Smooth muscle cell (in vitro differentiated cells): ENCODE results near the gene NDUFV3. TPM values are rescaled to one million over a fixed set of nuclear protein-coding genes. Genes with fewer than 3 reads are reported as not detected.
"Not testable (repeated sequence)": the region's sequence is repeated elsewhere in the genome, so short reads cannot be mapped to it uniquely, and the experiment has no call there.

Experiments used
- DNase-seq: peaks from one replicate; lab custom pipeline; 2025; ENCODE audit not compliant: unreplicated experiment; lab: John Stamatoyannopoulos, UW
- H2AFZ ChIP-seq: fragments of 200-600 bp; sonication (generic); 2 replicates; pipeline ENCODE4 v1.6.0; 2016; ENCODE audit warnings: antibody characterized with exemption, low read depth, mild to moderate bottlenecking
- H3F3A ChIP-seq: fragments of 200-600 bp; sonication (generic); 2 replicates; pipeline ENCODE4 v1.6.0; 2017; ENCODE audit warnings: antibody characterized with exemption, low read depth
- H3K27ac ChIP-seq: fragments of 200-600 bp; sonication (generic); 2 replicates; pipeline ENCODE4 v1.5.1; 2016; ENCODE audit warnings: low read depth, mild to moderate bottlenecking
- H3K27me3 ChIP-seq: fragments of 200-600 bp; sonication (generic); 2 replicates; pipeline ENCODE4 v1.6.1; 2016; ENCODE audit warnings: low read depth, mild to moderate bottlenecking
- H3K36me3 ChIP-seq: fragments of 200-600 bp; sonication (generic); 2 replicates; pipeline ENCODE4 v1.5.1; 2016; ENCODE audit warnings: low read depth
- H3K4me1 ChIP-seq: fragments of 200-600 bp; sonication (generic); 2 replicates; pipeline ENCODE4 v1.5.1; 2016; ENCODE audit warnings: low read depth
- H3K4me2 ChIP-seq: fragments of 200-600 bp; sonication (generic); 2 replicates; pipeline ENCODE4 v1.6.0; 2016; ENCODE audit warnings: mild to moderate bottlenecking
- H3K4me3 ChIP-seq: fragments of 200-600 bp; sonication (generic); 2 replicates; pipeline ENCODE4 v1.5.1; 2016; ENCODE audit warnings: mild to moderate bottlenecking
- H3K79me2 ChIP-seq: fragments of 200-600 bp; sonication (generic); 2 replicates; pipeline ENCODE4 v1.6.0; 2016; ENCODE audit warnings: low read depth, mild to moderate bottlenecking
- H3K9ac ChIP-seq: fragments of 200-600 bp; sonication (generic); 2 replicates; pipeline ENCODE4 v1.6.0; 2016; ENCODE audit warnings: low read depth
- H3K9me3 ChIP-seq: fragments of 200-600 bp; sonication (generic); replicated peaks from 2 replicates; pipeline ENCODE4 v1.5.1; 2016; ENCODE audit warnings: low read depth
- H4K20me1 ChIP-seq: fragments of 200-600 bp; sonication (generic); 2 replicates; pipeline ENCODE4 v1.6.0; 2016; ENCODE audit warnings: low read depth
- WGBS: methylation state at CpG from one replicate; pipeline ENCODE4 v1.1.7; 2016; ENCODE audit warnings: low lambda C conversion rate; 5-methylcytosine and 5-hydroxymethylcytosine counted together
- polyA plus RNA-seq: library from polyadenylated mRNA; unstranded; fragments of >200 nt; fragmentation: Nextera tagmentation; extraction: Ambion mirVana; gene quantifications from 2 replicates; pipeline ENCODE4 v1.2.1, GENCODE V29; 2016
- total RNA-seq: library from RNA; depleted of rRNA; stranded (reverse); fragments of >200 nt; gene quantifications from 2 replicates; pipeline ENCODE4 v1.2.3, GENCODE V29; 2014
- TF ChIP-seq, protein P1 (sequence below): fragments of 200-600 bp; sonication (generic); IDR thresholded peaks from 2 replicates; pipeline ENCODE4 v1.5.1; 2017; ENCODE audit warnings: borderline replicate concordance, mild to moderate bottlenecking, antibody characterized with exemption; ENCODE audit not compliant: insufficient read depth, poor library complexity, severe bottlenecking

The NDUFV3 gene
- total and polyA plus RNA-seq, 2 experiments from 2014 or later: 23.3 to 28.4 TPM

DNA sequence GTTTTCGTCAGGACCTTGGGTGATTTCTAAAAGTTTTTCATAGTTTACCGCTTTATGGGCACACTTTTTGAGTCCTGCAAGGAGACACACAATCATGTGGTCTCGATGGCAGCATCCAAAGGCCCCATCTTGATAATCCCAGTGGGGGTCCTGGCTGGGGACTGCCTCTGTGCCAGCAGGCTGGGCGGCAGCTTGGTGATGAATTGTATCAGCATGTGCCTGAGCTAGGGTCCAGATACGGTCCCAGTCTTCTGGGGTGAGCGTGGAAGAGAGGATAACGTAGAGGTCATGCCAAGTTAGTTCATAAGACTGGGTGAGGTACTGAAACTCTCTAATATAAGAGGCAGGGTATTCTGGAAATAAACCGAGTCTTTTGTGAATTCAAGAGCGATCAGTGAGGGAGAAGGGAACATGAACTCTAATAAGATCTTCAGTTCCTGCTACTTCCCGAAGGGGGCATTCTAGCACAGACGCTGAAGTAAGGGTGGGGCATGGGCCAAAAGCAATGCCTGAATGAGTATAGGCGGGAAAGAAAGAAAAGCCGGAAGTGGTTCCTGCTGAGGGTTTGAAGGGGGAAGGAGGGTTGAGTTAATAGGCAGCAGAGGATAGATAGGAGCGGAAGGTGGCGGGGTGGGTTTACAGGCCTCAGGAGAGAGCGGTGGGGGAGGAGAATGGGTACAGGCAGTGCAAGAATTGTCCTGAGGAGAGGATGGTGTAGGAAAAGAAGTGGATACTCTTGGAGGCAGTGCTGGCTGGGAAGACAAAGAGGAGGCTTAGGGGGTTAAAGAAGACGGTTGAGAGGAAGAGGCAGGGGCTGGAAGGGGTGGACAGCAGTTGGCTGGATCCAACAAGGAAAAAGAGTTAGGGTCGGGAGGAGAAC is 30.7 kb downstream of the NDUFV3 start:
- H3K4me2 ChIP-seq: peak overlapping the region; percentile 75
- no peak for DNase-seq
- H4K20me1 ChIP-seq: no peaks in the 10 kb centered on the region
- H3F3A ChIP-seq: no peaks in the 10 kb centered on the region
- no peak overlapping the region for H3K9ac ChIP-seq
- TF ChIP-seq, protein P1, sequence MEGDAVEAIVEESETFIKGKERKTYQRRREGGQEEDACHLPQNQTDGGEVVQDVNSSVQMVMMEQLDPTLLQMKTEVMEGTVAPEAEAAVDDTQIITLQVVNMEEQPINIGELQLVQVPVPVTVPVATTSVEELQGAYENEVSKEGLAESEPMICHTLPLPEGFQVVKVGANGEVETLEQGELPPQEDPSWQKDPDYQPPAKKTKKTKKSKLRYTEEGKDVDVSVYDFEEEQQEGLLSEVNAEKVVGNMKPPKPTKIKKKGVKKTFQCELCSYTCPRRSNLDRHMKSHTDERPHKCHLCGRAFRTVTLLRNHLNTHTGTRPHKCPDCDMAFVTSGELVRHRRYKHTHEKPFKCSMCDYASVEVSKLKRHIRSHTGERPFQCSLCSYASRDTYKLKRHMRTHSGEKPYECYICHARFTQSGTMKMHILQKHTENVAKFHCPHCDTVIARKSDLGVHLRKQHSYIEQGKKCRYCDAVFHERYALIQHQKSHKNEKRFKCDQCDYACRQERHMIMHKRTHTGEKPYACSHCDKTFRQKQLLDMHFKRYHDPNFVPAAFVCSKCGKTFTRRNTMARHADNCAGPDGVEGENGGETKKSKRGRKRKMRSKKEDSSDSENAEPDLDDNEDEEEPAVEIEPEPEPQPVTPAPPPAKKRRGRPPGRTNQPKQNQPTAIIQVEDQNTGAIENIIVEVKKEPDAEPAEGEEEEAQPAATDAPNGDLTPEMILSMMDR: no peak
- no peaks in the 10 kb centered on the region for H3K27me3 ChIP-seq
- peak overlapping the region; percentile 23 for H2AFZ ChIP-seq
- H3K4me3 ChIP-seq: peak overlapping the region; percentile 20
- H3K9me3 ChIP-seq: no peaks in the 10 kb centered on the region
- 27% methylated on average over 18 of the region's 18 CpGs for WGBS
- H3K36me3 ChIP-seq: no peaks in the 10 kb centered on the region
- H3K27ac ChIP-seq: no peak overlapping the region
- H3K4me1 ChIP-seq: peaks cover 6% of the 10 kb centered on the region
- no peaks in the 10 kb centered on the region for H3K79me2 ChIP-seq

DNA sequence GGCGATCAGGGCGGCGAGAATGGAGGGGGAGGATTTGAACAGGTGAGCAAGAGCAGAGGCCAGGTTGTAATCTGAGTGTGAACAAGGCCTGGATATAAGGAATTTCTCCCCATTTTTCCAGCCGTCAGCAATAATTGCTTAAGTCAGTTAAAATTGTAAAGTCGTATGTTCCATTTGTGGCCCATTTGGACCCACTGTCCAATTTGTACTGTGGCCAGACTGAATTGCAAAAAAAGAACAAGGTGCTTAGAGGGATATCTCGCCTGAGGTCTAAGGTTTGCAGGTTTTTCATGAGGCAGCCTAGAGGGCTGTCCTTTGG is 31.3 kb downstream of the NDUFV3 start:
- no peaks in the 10 kb centered on the region for H4K20me1 ChIP-seq
- no peaks in the 10 kb centered on the region for H3K27me3 ChIP-seq
- TF ChIP-seq, protein P1: no peak
- peaks cover 6% of the 10 kb centered on the region for H3K4me1 ChIP-seq
- no peak overlapping the region for H2AFZ ChIP-seq
- no peaks in the 10 kb centered on the region for H3K9me3 ChIP-seq
- peak overlapping the region; percentile 75 for H3K4me2 ChIP-seq
- H3K79me2 ChIP-seq: no peaks in the 10 kb centered on the region
- H3K27ac ChIP-seq: no peak overlapping the region
- H3K4me3 ChIP-seq: peak overlapping the region; percentile 20
- H3F3A ChIP-seq: no peaks in the 10 kb centered on the region
- no peak for DNase-seq
- 52% methylated on average over 6 of the region's 6 CpGs for WGBS
- H3K9ac ChIP-seq: no peak overlapping the region
- no peaks in the 10 kb centered on the region for H3K36me3 ChIP-seq

DNA sequence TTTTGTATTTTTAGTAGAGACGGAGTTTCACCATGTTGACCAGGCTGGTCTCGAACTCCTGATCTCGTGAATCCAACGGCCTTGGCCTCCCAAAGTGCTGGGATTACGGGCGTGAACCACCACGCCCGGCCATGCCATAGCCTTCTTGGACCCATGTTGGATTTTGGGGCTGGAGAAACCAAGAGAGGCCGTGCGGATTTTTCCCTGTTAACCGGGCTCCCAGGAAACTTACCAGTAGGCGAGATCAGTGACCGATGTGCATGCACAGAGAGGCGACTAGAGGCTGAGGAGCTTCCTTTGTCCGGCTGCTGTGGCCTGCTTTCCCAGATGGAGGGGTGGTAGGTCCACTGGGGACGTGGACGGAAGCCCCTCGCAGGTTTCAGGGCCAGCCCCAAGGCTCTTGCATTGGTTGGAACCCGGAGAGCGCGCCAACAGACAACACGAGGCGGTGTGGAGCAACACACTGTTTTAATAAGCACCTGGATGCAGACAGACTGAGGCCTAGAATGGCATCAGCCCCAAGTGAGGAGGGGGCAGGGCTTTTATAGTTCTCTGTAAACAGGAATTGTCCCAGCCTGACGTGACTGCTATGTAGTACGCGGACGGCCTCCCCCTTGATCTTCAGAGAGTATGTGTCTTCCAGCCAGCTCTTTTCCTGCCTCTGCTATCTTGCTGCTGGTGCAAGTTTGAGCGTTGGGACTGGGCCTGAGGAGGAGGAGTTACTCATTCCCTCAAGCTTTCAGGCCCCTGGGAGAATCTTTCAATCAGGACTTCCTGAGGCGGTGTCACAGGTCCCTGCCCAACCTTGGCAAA is 32.2 kb downstream of the NDUFV3 start, which contains the start of gene ERVH48-1:
Gene ERVH48-1 (minus strand): TSS at position 517 of the 813 bp plus-strand sequence. CDS start 6,624 bp downstream, outside the sequence.
- Histone ChIP-seq H3K27me3 (no peaks in the 10 kb centered on the region), H3K36me3 (no peaks in the 10 kb centered on the region), H3K9me3 (no peaks in the 10 kb centered on the region), H3K4me2 (peak within 1 kb of the TSS; percentile 75), H3K27ac (peak within 1 kb of the TSS; percentile 17), H2AFZ (no peak within 1 kb of the TSS), H3F3A (no peaks in the 10 kb centered on the region), H3K9ac (no peak within 1 kb of the TSS), H3K79me2 (no peaks in the 10 kb centered on the region), H4K20me1 (no peaks in the 10 kb centered on the region), H3K4me3 (no peak within 1 kb of the TSS), H3K4me1 (peaks cover 6% of the 10 kb centered on the region)
- WGBS: 66% methylated on average over 29 of the region's 29 CpGs
- TF ChIP-seq, protein P1: no peak
- DNase-seq: no peak

DNA sequence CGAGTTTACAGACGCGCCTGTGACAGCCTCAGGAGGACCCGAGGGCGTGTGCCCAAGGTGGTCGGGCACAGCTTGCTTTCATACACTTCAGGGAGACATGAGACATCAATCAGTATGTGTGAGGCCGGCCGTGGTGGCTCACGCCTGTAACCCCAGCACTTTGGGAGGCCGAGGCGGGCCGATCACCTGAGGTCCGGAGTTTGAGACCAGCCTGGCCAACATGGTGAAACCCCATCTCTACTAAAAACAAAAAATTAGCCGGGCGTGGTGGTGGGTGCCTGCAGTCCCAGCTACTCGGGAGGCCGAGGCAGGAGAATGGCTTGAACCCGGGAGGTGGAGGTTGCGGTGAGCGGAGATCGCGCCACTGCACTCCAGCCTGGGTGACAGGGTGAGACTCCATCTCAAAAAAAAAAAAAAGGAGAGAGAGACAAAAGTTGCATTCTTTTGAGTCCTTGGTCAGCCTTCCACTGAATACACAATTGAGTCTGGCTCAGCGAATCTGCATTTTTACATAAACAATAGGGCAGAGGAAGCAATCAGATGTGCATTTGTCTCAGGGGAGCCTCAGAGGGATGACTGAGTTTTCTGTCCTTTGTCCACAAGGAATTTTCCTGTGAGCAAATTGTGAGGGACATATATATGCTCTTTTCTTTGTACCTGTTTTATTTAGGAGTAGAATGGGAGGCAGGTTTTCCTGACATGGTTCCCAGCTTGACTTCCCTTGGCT is 34.5 kb downstream of the NDUFV3 start:
- not testable (repeated sequence) for H3K36me3 ChIP-seq, H4K20me1 ChIP-seq, H2AFZ ChIP-seq, H3K4me3 ChIP-seq, H3K79me2 ChIP-seq, H3F3A ChIP-seq, H3K27me3 ChIP-seq, H3K4me1 ChIP-seq, DNase-seq, H3K9me3 ChIP-seq, H3K4me2 ChIP-seq, H3K9ac ChIP-seq
- 87% methylated on average over 20 of the region's 23 CpGs for WGBS
- peak overlapping the region; percentile 27 for H3K27ac ChIP-seq
